Sigmoid colon (tissue), 7 donors: ENCODE results near the gene NFE2. TPM values are rescaled to one million over a fixed set of nuclear protein-coding genes. Genes with fewer than 3 reads are reported as not detected.
A peak's percentile ranks its signal among the peaks of the same experiment; 100 is the strongest.
"Not testable (repeated sequence)": the region's sequence is repeated elsewhere in the genome, so short reads cannot be mapped to it uniquely, and the experiment has no call there.

Experiments
- DNase-seq: peaks from one replicate; pipeline ENCODE4 v3.0.0-alpha.2; 2019
- H3K27ac ChIP-seq, 4 donors: fragments of 200-600 bp; sonication (generic); one replicate each; pipeline ENCODE4 v1.5.1; 2016 to 2019; ENCODE audit warnings: mild to moderate bottlenecking in 1 of 4
- H3K27me3 ChIP-seq, 3 donors: fragments of 200-600 bp; sonication (generic); one replicate each; pipeline ENCODE4 v1.5.1; 2019; ENCODE audit warnings: mild to moderate bottlenecking in 1 of 3
- H3K36me3 ChIP-seq, 4 donors: fragments of 200-600 bp; sonication (generic); one replicate each; pipeline ENCODE4 v1.5.1; 2016 to 2019
- H3K4me1 ChIP-seq, 4 donors: fragments of 200-600 bp; sonication (generic); one replicate each; pipeline ENCODE4 v1.5.1; 2017 to 2019
- H3K4me3 ChIP-seq, 4 donors: fragments of 200-600 bp; sonication (generic); one replicate each; pipeline ENCODE4 v1.5.1; 2017 to 2019; ENCODE audit warnings: mild to moderate bottlenecking in 2 of 4, moderate library complexity in 1 of 4
- H3K9me3 ChIP-seq, 4 donors: fragments of 200-600 bp in 3 of 4; sonication (generic) in 3 of 4; one replicate each; pipeline versions ENCODE4 v1.5.1 to v1.6.1; 2013 to 2019
- EP300 ChIP-seq, 4 donors: sonication (generic); formaldehyde crosslinking; IDR thresholded peaks; one replicate each; pipeline ENCODE4 v1.6.1; 2017; ENCODE audit warnings: antibody characterized with exemption in 4 of 4
- POLR2A ChIP-seq, 2 donors: fragments of 450-650 bp; IDR thresholded peaks; one replicate each; pipeline ENCODE4 v1.6.1; 2016; ENCODE audit warnings: antibody characterized with exemption in 2 of 2, mild to moderate bottlenecking in 2 of 2, moderate library complexity in 2 of 2
- POLR2AphosphoS5 ChIP-seq, 4 donors: sonication (generic); formaldehyde crosslinking; IDR thresholded peaks; one replicate each; pipeline ENCODE4 v1.6.1; 2017; ENCODE audit warnings: antibody characterized with exemption in 4 of 4
- WGBS, 2 donors: extraction: QIAGEN DNeasy Blood & Tissue Kit; methylation state at CpG; one replicate each; pipeline ENCODE4 v1.1.7; 2013; 5-methylcytosine and 5-hydroxymethylcytosine counted together
- intact Hi-C: fragments of 100-400 bp; cut with DNase I; formaldehyde crosslinking; loops from one replicate; pipeline ENCODE4 v1.15.1; 2023
- polyA plus RNA-seq, 3 donors: library from polyadenylated mRNA; stranded (reverse); fragments of 200-250 nt; gene quantifications; one replicate each; pipeline ENCODE4 v1.2.3, GENCODE V29; 2013
- total RNA-seq, 4 donors: library from RNA; depleted of rRNA; stranded (reverse); fragments of >200 nt; gene quantifications; one replicate each; pipeline ENCODE4 v1.1.0, GENCODE V29; 2016
- TF ChIP-seq, protein P1 (sequence below), 4 experiments: fragments of 450-650 bp in 3 of 4; fragments of 200-600 bp in 1 of 4; IDR thresholded peaks; one replicate each; pipeline ENCODE4 v1.5.1; 2016 to 2019; ENCODE audit warnings: antibody characterized with exemption in 4 of 4, mild to moderate bottlenecking in 3 of 4, moderate library complexity in 2 of 4
- donor health status: healthy with polysubstance abuse.
- donor health status: Bipolar disorder and iron deficiency.
- donor health status: healthy.

Gene NFE2
- total and polyA plus RNA-seq, 7 donors, result 0.45 to 0.54 TPM; not detected in 5

DNA sequence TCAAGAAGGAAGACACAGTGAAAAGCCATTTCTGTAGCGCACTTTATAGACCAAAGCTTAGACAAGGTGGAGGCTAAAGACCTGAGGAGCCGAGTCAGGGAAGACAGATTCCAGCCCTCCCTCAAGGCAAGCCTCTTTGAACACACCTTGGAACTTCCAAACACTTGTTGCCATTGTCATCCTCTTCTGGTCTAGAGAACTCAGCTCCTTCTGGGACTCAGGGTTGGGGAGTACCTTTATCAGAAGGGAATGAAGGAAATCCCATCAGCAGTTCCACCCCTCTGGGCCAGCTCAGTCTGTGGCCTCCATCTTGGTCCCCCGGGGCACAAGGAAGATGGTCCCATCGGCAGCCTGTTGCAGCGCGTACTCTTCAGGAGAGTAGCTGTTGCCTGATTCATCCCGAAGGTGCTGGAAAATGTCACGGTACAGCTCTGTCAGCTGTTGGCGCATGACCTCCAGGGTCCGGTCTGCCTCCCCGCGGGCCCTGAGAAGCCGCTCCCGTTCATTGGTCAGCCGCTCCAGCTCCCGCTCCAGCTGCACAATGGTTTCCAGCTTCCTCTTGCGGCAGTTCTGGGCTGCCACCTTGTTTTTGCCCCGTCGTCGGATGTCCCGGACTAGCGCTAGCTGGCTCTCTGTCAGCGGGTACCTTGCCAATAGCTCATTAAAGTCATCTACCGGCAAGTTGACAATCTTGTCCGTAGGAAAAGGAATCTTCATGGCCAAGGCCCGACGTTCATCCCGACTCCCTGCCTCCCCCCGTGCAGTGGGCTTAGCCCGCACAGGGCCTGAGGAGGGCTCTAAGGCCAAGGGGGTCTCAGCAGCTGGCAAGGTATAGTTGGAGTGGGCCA is 8.5 kb downstream of the NFE2 start:
- H3K4me1 ChIP-seq, result no peaks in the 10 kb centered on the region
- peaks cover 0 to 21% (median 6%) of the 10 kb centered on the region in 4 donors for H3K36me3 ChIP-seq
- DNase-seq, result no peak
- no peak overlapping the region for H3K27ac ChIP-seq
- no peaks in the 10 kb centered on the region for H3K27me3 ChIP-seq
- 95 to 97% methylated on average over 30 of the region's 30 CpGs for WGBS, 2 donors
- TF ChIP-seq POLR2A (IDR thresholded peaks at IDR 0.05), result no peak
- TF ChIP-seq, protein P1, sequence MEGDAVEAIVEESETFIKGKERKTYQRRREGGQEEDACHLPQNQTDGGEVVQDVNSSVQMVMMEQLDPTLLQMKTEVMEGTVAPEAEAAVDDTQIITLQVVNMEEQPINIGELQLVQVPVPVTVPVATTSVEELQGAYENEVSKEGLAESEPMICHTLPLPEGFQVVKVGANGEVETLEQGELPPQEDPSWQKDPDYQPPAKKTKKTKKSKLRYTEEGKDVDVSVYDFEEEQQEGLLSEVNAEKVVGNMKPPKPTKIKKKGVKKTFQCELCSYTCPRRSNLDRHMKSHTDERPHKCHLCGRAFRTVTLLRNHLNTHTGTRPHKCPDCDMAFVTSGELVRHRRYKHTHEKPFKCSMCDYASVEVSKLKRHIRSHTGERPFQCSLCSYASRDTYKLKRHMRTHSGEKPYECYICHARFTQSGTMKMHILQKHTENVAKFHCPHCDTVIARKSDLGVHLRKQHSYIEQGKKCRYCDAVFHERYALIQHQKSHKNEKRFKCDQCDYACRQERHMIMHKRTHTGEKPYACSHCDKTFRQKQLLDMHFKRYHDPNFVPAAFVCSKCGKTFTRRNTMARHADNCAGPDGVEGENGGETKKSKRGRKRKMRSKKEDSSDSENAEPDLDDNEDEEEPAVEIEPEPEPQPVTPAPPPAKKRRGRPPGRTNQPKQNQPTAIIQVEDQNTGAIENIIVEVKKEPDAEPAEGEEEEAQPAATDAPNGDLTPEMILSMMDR (IDR thresholded peaks at IDR 0.05), result no peak
- TF ChIP-seq POLR2AphosphoS5 (IDR thresholded peaks at IDR 0.05), result no peak
- TF ChIP-seq EP300 (IDR thresholded peaks at IDR 0.05), result no peak
- H3K4me3 ChIP-seq, result no peak overlapping the region
- intact Hi-C loops, result no loop called here
- no peaks in the 10 kb centered on the region for H3K9me3 ChIP-seq

DNA sequence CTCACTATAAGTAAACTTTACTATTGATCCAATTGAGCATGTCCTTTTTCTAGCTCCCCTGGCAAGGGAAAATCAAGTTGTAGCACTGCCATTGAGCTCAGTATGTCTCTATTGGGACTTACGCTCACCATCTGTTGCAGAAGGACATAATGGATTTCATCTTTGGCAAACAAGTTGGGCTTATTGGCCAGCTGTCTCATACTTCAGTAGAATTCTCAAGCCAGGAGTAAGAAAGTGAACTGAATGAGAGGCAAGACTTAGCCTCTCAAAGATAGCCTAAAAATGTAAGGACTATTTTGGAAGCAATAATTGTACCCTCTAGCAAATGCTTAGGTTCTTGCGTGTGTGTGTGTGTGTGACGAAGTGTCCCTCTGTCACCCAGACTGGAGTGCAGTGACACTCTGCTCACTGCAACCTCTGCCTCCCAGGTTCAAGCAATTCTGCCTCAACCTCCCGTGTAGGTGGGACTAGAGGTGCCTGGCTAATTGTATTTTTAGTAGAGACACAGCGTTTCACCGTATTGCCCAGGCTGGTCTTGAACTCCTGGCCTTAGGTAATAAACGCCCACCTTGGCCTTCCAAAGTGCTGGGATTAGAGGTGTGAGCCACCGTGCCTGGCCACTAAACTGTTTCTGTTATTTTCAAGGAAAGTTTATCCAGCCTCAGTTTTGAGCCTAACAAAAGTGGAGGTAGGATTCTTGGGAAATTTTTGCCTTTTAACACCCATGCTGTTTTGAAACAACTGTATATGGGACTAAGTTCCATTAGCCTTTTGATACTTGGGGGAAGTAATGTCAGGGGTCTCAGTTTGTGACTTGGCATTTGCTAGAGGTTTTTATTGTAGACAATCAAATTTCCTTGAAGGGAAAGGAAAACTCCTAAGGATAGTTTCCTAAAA is 13.3 kb downstream of the NFE2 start:
- H3K36me3 ChIP-seq, result peaks cover 10 to 67% (median 44%) of the 10 kb centered on the region in 4 donors
- intact Hi-C loops, result no loop called here
- no peak for TF ChIP-seq POLR2AphosphoS5 (IDR thresholded peaks at IDR 0.05)
- TF ChIP-seq EP300 (IDR thresholded peaks at IDR 0.05), result no peak
- H3K27ac ChIP-seq, result no peak overlapping the region
- WGBS, 2 donors, result 48 to 73% methylated on average over 8 of the region's 8 CpGs
- DNase-seq, result no peak
- no peaks in the 10 kb centered on the region for H3K27me3 ChIP-seq
- H3K9me3 ChIP-seq, result no peaks in the 10 kb centered on the region
- peaks cover 0 to 39% (median 33%) of the 10 kb centered on the region in 4 donors for H3K4me1 ChIP-seq
- H3K4me3 ChIP-seq, result no peak overlapping the region

DNA sequence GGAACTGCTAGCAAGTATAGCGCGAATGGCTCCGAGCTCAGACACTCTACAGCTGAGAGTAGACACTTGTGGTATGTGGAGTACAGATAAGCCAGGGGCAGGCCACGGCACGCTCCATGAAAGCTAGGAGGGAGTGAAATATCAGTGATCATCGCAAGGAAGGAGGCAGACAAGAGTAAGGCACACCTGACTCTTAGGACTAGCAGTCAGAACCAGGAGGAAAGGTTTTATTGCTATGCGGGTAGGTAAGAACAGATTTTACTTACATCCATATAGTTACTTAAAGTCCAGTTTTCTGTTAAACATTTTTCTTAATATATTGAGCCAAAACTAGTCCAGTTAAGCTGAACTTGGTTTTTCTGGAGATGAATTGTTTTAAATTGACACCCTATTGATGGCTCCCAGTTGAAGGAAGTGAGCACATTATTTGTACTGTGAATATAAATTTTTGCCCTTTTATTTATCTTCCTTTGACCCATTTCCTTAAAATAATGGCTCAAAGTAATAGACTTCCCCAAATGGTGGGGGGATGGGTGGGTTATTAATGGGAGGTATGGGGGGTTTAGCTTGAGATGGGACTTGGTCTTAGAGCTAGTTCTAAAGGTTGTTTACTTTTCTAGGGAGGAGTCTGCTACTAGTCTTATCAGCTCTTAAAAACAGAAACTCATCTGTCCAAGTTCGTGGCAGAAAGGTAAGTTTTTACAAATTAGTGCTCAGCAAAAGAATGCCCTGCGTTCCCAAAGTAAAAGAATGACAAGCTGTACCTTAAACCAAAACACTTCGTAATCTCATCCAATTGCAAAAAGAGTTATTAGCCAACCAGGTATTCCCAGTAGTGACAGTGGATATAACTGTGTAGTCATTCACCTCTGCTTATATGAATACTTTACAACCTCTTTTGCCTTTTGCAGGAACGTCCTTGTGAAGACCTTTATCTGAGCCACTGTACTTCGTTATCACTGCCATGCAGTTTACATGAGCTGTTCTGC is 14.5 kb downstream of the NFE2 start:
- DNase-seq, result no peak
- Histone ChIP-seq H3K36me3 (peaks cover 18 to 79% (median 49%) of the 10 kb centered on the region in 4 donors), H3K4me3 (no peak overlapping the region), H3K27ac (peak overlapping the region in 1 of 4 donors; percentile 17), H3K4me1 (peaks cover 0 to 51% (median 45%) of the 10 kb centered on the region in 4 donors), H3K27me3 (no peaks in the 10 kb centered on the region), H3K9me3 (no peaks in the 10 kb centered on the region)
- peak in 1 of 4 donors; percentile 4 for TF ChIP-seq POLR2AphosphoS5 (IDR thresholded peaks at IDR 0.05)
- TF ChIP-seq POLR2A (IDR thresholded peaks at IDR 0.05), result no peak
- intact Hi-C loops, result no loop called here
- WGBS, 2 donors, result 23 to 59% methylated on average over 12 of the region's 12 CpGs

DNA sequence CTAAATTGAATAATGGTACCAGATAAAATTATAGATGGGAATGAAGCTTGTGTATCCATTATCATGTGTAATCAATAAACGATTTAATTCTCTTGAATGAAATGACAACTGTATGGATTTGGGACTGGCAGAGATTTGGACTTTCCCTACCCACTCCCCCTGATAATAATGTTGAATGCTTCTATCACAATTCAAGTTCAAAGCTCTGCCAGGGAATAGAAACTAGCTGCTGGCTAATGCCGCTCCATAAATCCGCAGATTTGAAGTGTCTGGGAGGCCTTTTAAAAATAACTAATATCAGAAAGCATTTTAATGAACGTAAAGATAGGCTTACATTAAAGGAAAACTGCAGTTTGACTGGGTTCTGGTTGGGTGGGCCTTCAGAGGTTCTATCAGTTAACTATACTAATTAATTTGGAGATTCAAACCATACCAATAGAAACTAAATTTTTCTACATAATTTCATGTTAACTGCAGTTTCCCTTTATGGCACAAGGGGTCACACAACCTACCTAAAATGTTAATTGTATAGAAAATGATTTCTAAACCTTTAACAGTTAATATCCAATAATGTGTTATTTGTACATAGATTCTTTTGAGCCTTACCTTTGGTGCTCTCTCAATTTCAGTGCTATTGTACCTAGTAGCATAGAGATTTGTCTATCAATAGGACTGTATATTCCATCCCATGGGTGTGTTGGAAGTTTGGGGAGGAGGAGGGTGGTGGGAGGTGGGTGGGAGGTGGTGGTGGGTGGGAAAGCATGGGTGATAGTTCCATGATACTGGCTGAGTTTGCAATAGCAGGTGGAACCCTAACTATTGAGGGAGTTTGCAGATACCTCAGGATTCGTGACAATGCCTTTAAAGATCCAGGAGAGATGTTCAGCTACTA is 15.4 kb downstream of the NFE2 start:
- H3K4me3 ChIP-seq, result peak overlapping the region in 1 of 4 donors; percentile 8
- no peak for DNase-seq
- H3K27me3 ChIP-seq, result no peaks in the 10 kb centered on the region
- TF ChIP-seq EP300 (IDR thresholded peaks at IDR 0.05), result no peak
- TF ChIP-seq, protein P1 (IDR thresholded peaks at IDR 0.05), result peak in 1 of 4 experiments; percentile 14
- peak overlapping the region in 1 of 4 donors; percentile 17 for H3K27ac ChIP-seq
- intact Hi-C loops, result no loop called here
- H3K9me3 ChIP-seq, result no peaks in the 10 kb centered on the region
- WGBS, 2 donors, result 33 to 57% methylated on average over 5 of the region's 5 CpGs
- peaks cover 18 to 79% (median 49%) of the 10 kb centered on the region in 4 donors for H3K36me3 ChIP-seq
- peaks cover 0 to 51% (median 47%) of the 10 kb centered on the region in 4 donors for H3K4me1 ChIP-seq

GRCh38 chr12:54284070-54284780 is 16.6 kb downstream of the NFE2 start:
- intact Hi-C loops, H3K4me3 ChIP-seq, H3K27me3 ChIP-seq, DNase-seq, H3K9me3 ChIP-seq: not testable (repeated sequence)
- WGBS, 2 donors, result 16 to 40% methylated on average over 1 of the region's 2 CpGs
- H3K27ac ChIP-seq, result peak overlapping the region in 1 of 4 donors; percentile 1
- peaks cover 0 to 51% (median 47%) of the 10 kb centered on the region in 4 donors for H3K4me1 ChIP-seq
- peaks cover 18 to 77% (median 49%) of the 10 kb centered on the region in 4 donors for H3K36me3 ChIP-seq
